Esophagus muscularis mucosa (tissue), 4 donors: ENCODE data around the gene PPM1K.

Experiments
- EP300 ChIP-seq: sonication (generic); formaldehyde crosslinking; IDR thresholded peaks from one replicate; pipeline ENCODE4 v1.6.1; 2017; ENCODE audit warnings: antibody characterized with exemption
- POLR2A ChIP-seq: fragments of 450-650 bp; IDR thresholded peaks from one replicate; pipeline ENCODE4 v1.6.1; 2017; ENCODE audit warnings: antibody characterized with exemption, moderate library complexity, mild to moderate bottlenecking, low read depth
- POLR2AphosphoS5 ChIP-seq, 2 donors: sonication (generic); formaldehyde crosslinking; IDR thresholded peaks; one replicate each; pipeline ENCODE4 v1.6.1; 2017; ENCODE audit warnings: antibody characterized with exemption in 2 of 2
- TF ChIP-seq, protein P1 (sequence below), 3 experiments: fragments of 200-600 bp in 2 of 3; fragments of 450-650 bp in 1 of 3; sonication (generic) in 2 of 3; IDR thresholded peaks; one replicate each; pipeline ENCODE4 v1.5.1; 2017 to 2019; ENCODE audit warnings: antibody characterized with exemption in 3 of 3, mild to moderate bottlenecking in 2 of 3, moderate library complexity in 1 of 3

DNA sequence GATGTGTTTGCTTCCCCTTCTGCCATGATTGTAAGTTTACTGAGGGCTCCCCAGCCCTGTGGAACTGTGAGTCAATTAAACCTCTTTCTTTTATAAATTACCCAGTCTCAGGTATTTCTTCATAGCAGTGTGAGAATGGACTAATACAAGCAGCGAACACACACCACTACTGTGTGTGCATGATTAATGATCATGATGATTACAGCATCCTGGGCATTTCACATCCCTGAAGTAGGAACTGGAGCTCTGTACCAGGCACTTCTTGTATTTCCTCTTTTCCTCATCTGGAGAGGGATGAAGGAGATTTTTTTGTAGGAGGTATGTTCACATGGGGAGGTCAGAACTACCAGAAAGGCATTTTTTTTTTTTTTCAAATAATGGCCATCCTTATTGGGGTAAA lies 60.8 kb downstream of the PPM1K start:
- TF ChIP-seq POLR2A = no peak
- no peak for TF ChIP-seq EP300
- TF ChIP-seq, protein P1, sequence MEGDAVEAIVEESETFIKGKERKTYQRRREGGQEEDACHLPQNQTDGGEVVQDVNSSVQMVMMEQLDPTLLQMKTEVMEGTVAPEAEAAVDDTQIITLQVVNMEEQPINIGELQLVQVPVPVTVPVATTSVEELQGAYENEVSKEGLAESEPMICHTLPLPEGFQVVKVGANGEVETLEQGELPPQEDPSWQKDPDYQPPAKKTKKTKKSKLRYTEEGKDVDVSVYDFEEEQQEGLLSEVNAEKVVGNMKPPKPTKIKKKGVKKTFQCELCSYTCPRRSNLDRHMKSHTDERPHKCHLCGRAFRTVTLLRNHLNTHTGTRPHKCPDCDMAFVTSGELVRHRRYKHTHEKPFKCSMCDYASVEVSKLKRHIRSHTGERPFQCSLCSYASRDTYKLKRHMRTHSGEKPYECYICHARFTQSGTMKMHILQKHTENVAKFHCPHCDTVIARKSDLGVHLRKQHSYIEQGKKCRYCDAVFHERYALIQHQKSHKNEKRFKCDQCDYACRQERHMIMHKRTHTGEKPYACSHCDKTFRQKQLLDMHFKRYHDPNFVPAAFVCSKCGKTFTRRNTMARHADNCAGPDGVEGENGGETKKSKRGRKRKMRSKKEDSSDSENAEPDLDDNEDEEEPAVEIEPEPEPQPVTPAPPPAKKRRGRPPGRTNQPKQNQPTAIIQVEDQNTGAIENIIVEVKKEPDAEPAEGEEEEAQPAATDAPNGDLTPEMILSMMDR (IDR thresholded peaks at IDR 0.05) = no peak
- no peak for TF ChIP-seq POLR2AphosphoS5 (IDR thresholded peaks at IDR 0.05)
